Activated CD8-positive, alpha-beta T cell treated with anti-CD3 and anti-CD28 coated beads for 36 hours (primary cell): Measurements from ENCODE around the gene SPINK1. TPM values are rescaled to one million over a fixed set of nuclear protein-coding genes. Genes with fewer than 3 reads are reported as not detected.
"Not testable (repeated sequence)": the region's sequence is repeated elsewhere in the genome, so short reads cannot be mapped to it uniquely, and the experiment has no call there.

Source experiments
- ATAC-seq: fragments of 200-7000 bp; cut with Tn5 transposase; one replicate; pipeline ENCODE4 v1.10.0; 2021; ENCODE audit warnings: mild to moderate bottlenecking, moderate library complexity
- CTCF ChIA-PET: fragments of 350-600 bp; sonication (Branson Sonifier 250); formaldehyde crosslinking; loops from one replicate; lab custom pipeline; 2021; ENCODE audit warnings: antibody characterized with exemption; lab: Charles Lee
- POLR2A ChIA-PET: fragments of 350-600 bp; sonication (Branson Sonifier 250); formaldehyde crosslinking; loops from one replicate; lab custom pipeline; 2021; ENCODE audit warnings: antibody characterized with exemption; lab: Charles Lee
- DNase-seq: peaks from one replicate; pipeline ENCODE4 v3.0.0-alpha.2; 2020
- H3K27ac Mint-ChIP-seq: one replicate; pipeline ENCODE4 v1.8.0; 2021; ENCODE audit warnings: mild to moderate bottlenecking, mixed read lengths
- H3K27me3 Mint-ChIP-seq: one replicate; pipeline ENCODE4 v1.8.0; 2021; ENCODE audit warnings: mixed read lengths
- H3K36me3 Mint-ChIP-seq: one replicate; pipeline ENCODE4 v1.8.0; 2021; ENCODE audit warnings: low read depth, mixed read lengths
- H3K4me1 Mint-ChIP-seq: one replicate; pipeline ENCODE4 v1.8.0; 2021; ENCODE audit warnings: low read depth, mixed read lengths
- H3K4me3 Mint-ChIP-seq: one replicate; pipeline ENCODE4 v1.8.0; 2021; ENCODE audit warnings: mild to moderate bottlenecking, moderate library complexity, mixed read lengths
- H3K9me3 Mint-ChIP-seq: one replicate; pipeline ENCODE4 v1.8.0; 2021; ENCODE audit warnings: mixed read lengths
- intact Hi-C: fragments of 100-400 bp; cut with micrococcal nuclease; formaldehyde crosslinking; loops from one replicate; pipeline ENCODE4 v1.10.0; 2022
- total RNA-seq, 2 experiments: library from RNA; stranded (reverse); gene quantifications; one replicate each; pipeline ENCODE4 v1.2.3, GENCODE V29; 2021
- TF ChIP-seq, protein P1 (sequence below): fragments of 200-600 bp; IDR thresholded peaks from one replicate; pipeline ENCODE4 v1.8.0; 2022; ENCODE audit warnings: antibody characterized with exemption, mild to moderate bottlenecking

SPINK1 gene
- total RNA-seq, 2 experiments from 2014 or later = not detected

DNA sequence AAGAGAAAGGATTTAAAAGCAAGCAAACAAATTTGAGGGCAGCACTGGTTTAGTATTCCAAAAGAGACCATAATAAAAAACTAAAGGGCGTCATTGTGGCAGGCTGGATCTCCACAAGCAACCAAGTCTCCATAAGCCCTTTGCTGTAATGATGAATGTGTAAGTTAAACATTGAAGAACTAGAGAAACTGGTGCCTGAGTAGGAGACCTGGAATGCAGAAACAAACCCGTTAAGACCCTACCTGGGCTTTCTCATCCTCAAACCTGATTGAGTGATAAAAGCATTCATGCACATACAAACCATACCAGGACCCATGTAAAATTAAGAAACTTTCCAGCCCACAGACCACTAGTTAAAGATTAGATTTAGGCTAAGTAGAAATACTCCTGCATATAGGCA is 45.2 kb upstream of the SPINK1 start:
- Mint-ChIP-seq H3K27ac (no peak overlapping the region), H3K4me1 (no peaks in the 10 kb centered on the region), H3K9me3 (no peaks in the 10 kb centered on the region), H3K36me3 (no peaks in the 10 kb centered on the region), H3K4me3 (no peak overlapping the region), H3K27me3 (peaks cover 1% of the 10 kb centered on the region)
- ATAC-seq (no peak), DNase-seq (no peak)
- ChIA-PET POLR2A (no interaction called here), CTCF (interaction anchor here (1.2 kb wide), 1 partner anchor 19 kb away, joined by 3 read pairs; no protein-coding TSS in a partner anchor)
- intact Hi-C loops = no loop called here
- TF ChIP-seq, protein P1, sequence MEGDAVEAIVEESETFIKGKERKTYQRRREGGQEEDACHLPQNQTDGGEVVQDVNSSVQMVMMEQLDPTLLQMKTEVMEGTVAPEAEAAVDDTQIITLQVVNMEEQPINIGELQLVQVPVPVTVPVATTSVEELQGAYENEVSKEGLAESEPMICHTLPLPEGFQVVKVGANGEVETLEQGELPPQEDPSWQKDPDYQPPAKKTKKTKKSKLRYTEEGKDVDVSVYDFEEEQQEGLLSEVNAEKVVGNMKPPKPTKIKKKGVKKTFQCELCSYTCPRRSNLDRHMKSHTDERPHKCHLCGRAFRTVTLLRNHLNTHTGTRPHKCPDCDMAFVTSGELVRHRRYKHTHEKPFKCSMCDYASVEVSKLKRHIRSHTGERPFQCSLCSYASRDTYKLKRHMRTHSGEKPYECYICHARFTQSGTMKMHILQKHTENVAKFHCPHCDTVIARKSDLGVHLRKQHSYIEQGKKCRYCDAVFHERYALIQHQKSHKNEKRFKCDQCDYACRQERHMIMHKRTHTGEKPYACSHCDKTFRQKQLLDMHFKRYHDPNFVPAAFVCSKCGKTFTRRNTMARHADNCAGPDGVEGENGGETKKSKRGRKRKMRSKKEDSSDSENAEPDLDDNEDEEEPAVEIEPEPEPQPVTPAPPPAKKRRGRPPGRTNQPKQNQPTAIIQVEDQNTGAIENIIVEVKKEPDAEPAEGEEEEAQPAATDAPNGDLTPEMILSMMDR = no peak

- Mint-ChIP-seq H3K4me1 (no peaks in the 10 kb centered on the region), H3K9me3 (no peaks in the 10 kb centered on the region), H3K4me3 (no peak overlapping the region), H3K27ac (no peak overlapping the region), H3K36me3 (no peaks in the 10 kb centered on the region), H3K27me3 (peaks cover 1% of the 10 kb centered on the region)
- no peak for DNase-seq
- ChIA-PET POLR2A (no interaction called here), CTCF (interaction anchor here (1.2 kb wide), 1 partner anchor 19 kb away, joined by 3 read pairs; no protein-coding TSS in a partner anchor)
- no peak for ATAC-seq
- TF ChIP-seq, protein P1 = no peak
- intact Hi-C loops = no loop called here
Observed at GRCh38 chr5:147876141-147876540, 44.7 kb upstream of the SPINK1 start.

GRCh38 chr5:147874910-147875367 is 43.5 kb upstream of the SPINK1 start:
- POLR2A ChIA-PET = no interaction called here
- no peak overlapping the region for H3K27ac Mint-ChIP-seq
- ATAC-seq (no peak), DNase-seq (no peak)
- no peaks in the 10 kb centered on the region for H3K36me3 Mint-ChIP-seq
- no peaks in the 10 kb centered on the region for H3K9me3 Mint-ChIP-seq
- peaks cover 1% of the 10 kb centered on the region for H3K27me3 Mint-ChIP-seq
- no peak overlapping the region for H3K4me3 Mint-ChIP-seq
- intact Hi-C loops = no loop called here
- TF ChIP-seq, protein P1 = no peak
- CTCF ChIA-PET = no interaction called here
- H3K4me1 Mint-ChIP-seq = no peaks in the 10 kb centered on the region

GRCh38 chr5:147874118-147874875 is 42.8 kb upstream of the SPINK1 start:
- H3K27me3 Mint-ChIP-seq, ATAC-seq, H3K4me1 Mint-ChIP-seq, H3K4me3 Mint-ChIP-seq, CTCF ChIA-PET, H3K27ac Mint-ChIP-seq, H3K36me3 Mint-ChIP-seq, intact Hi-C loops, POLR2A ChIA-PET, H3K9me3 Mint-ChIP-seq, DNase-seq: not testable (repeated sequence)

GRCh38 chr5:147872744-147873435 is 41.4 kb upstream of the SPINK1 start:
- H3K9me3 Mint-ChIP-seq, CTCF ChIA-PET, DNase-seq, H3K4me3 Mint-ChIP-seq, intact Hi-C loops, H3K27me3 Mint-ChIP-seq, ATAC-seq, POLR2A ChIA-PET, H3K27ac Mint-ChIP-seq, H3K36me3 Mint-ChIP-seq, H3K4me1 Mint-ChIP-seq: not testable (repeated sequence)

DNA sequence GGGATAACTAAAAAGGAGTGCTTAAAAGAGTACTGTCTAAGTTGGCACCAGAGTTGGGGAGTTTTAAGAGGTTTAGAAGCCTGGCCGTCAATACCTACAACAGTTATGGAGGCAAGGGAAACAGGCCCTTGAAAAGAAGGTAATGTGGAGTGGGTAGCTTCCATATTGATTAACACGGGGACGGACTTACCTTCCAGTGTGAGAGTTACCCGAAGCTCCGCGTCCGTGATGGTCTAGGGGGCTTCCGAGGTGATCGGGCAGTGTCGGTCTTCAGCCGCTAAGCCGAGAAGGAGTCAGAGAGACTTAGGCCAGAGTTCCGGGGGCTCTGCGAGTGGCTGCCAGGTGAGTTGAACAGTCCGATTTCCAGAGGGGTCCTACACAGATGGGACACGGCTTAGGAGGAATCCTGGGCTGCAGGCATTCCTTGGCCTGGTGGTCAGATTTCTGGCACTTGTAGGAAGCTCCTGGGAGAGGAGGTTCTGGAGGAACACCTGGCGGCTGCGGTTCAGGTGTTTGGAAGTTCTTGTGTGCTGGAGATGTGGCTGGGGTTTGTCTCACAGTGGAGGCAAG is 40.6 kb upstream of the SPINK1 start:
- intact Hi-C loops, H3K27me3 Mint-ChIP-seq, POLR2A ChIA-PET, H3K9me3 Mint-ChIP-seq, H3K4me1 Mint-ChIP-seq, CTCF ChIA-PET, H3K4me3 Mint-ChIP-seq, H3K36me3 Mint-ChIP-seq, ATAC-seq, DNase-seq, H3K27ac Mint-ChIP-seq: not testable (repeated sequence)

- H3K36me3 Mint-ChIP-seq, POLR2A ChIA-PET, H3K9me3 Mint-ChIP-seq, H3K4me1 Mint-ChIP-seq, CTCF ChIA-PET, H3K4me3 Mint-ChIP-seq, H3K27ac Mint-ChIP-seq, DNase-seq, H3K27me3 Mint-ChIP-seq, ATAC-seq, intact Hi-C loops: not testable (repeated sequence)
Observed at GRCh38 chr5:147869892-147870291, 38.4 kb upstream of the SPINK1 start.
